Breast epithelium (tissue), 4 donors: Measurements from ENCODE around the gene PER2. TPM values are rescaled to one million over a fixed set of nuclear protein-coding genes. Genes with fewer than 3 reads are reported as not detected.

Source experiments
- DNase-seq, 2 donors: peaks; one replicate each; pipeline ENCODE4 v3.0.0-alpha.2; 2019; ENCODE audit warnings: low spot score in 2 of 2
- H3K27ac ChIP-seq, 2 donors: fragments of 200-600 bp; sonication (generic) in 1 of 2; one replicate each; pipeline ENCODE4 v1.5.1; 2016 to 2019; ENCODE audit warnings: mild to moderate bottlenecking in 1 of 2
- H3K27me3 ChIP-seq, 2 donors: fragments of 200-600 bp; sonication (generic) in 1 of 2; one replicate each; pipeline versions ENCODE4 v1.5.1 to v1.6.0; 2017 to 2019; ENCODE audit warnings: control low read depth in 1 of 2, mild to moderate bottlenecking in 1 of 2
- H3K36me3 ChIP-seq: fragments of 200-600 bp; one replicate; pipeline ENCODE4 v1.5.1; 2019
- H3K4me1 ChIP-seq, 2 donors: fragments of 200-600 bp; sonication (generic); one replicate each; pipeline ENCODE4 v1.5.1; 2016 to 2019; ENCODE audit warnings: control low read depth in 1 of 2
- H3K4me3 ChIP-seq, 3 donors: fragments of 200-600 bp; sonication (generic); 1 replicate in 2 of 3; 2 replicates in 1 of 3; pipeline ENCODE4 v1.5.1; 2016 to 2019; ENCODE audit warnings: mild to moderate bottlenecking in 3 of 3, moderate library complexity in 2 of 3
- H3K9me3 ChIP-seq, 2 donors: fragments of 200-600 bp; sonication (generic) in 1 of 2; one replicate each; pipeline ENCODE4 v1.5.1; 2016 to 2019; ENCODE audit warnings: control low read depth in 1 of 2
- CTCF ChIP-seq, 3 donors: fragments of 450-650 bp; IDR thresholded peaks; one replicate each; pipeline ENCODE4 v1.5.1; 2016 to 2017; ENCODE audit warnings: antibody characterized with exemption in 3 of 3, mild to moderate bottlenecking in 3 of 3, moderate library complexity in 3 of 3
- POLR2A ChIP-seq: fragments of 450-650 bp; IDR thresholded peaks from one replicate; pipeline ENCODE4 v1.6.1; 2016; ENCODE audit warnings: antibody characterized with exemption, mild to moderate bottlenecking, moderate library complexity
- POLR2AphosphoS5 ChIP-seq, 3 donors: sonication (generic); formaldehyde crosslinking; IDR thresholded peaks; one replicate each; pipeline ENCODE4 v1.6.1; 2017; ENCODE audit warnings: antibody characterized with exemption in 3 of 3
- intact Hi-C: fragments of 100-400 bp; cut with DNase I; formaldehyde crosslinking; loops from one replicate; pipeline ENCODE4 v1.15.1; 2023; ENCODE audit warnings: low total_unique reads
- total RNA-seq, 3 donors: library from RNA; depleted of rRNA; stranded (reverse); fragments of >200 nt; gene quantifications; one replicate each; pipeline ENCODE4 v1.1.0, GENCODE V29; 2016

Gene PER2
- total RNA-seq, 3 donors from 2014 or later, result 14.1 to 29.7 (median 16.1) TPM

- no peaks in the 10 kb centered on the region for H3K9me3 ChIP-seq
- H3K27ac ChIP-seq, result no peak overlapping the region
- H3K27me3 ChIP-seq, result no peaks in the 10 kb centered on the region
- DNase-seq, result no peak
- H3K4me3 ChIP-seq, result no peak overlapping the region
- intact Hi-C loops, result no loop called here
- no peaks in the 10 kb centered on the region for H3K36me3 ChIP-seq
- TF ChIP-seq POLR2A (no peak), POLR2AphosphoS5 (IDR thresholded peaks at IDR 0.05) (no peak), CTCF (IDR thresholded peaks at IDR 0.05) (no peak)
- no peaks in the 10 kb centered on the region for H3K4me1 ChIP-seq
Observed at GRCh38 chr2:238308177-238308576, 19.8 kb upstream of the PER2 start.

- H3K4me1 ChIP-seq, result no peaks in the 10 kb centered on the region
- intact Hi-C loops, result no loop called here
- no peak for DNase-seq
- H3K36me3 ChIP-seq, result no peaks in the 10 kb centered on the region
- no peak overlapping the region for H3K27ac ChIP-seq
- no peaks in the 10 kb centered on the region for H3K27me3 ChIP-seq
- H3K4me3 ChIP-seq, result no peak overlapping the region
- no peaks in the 10 kb centered on the region for H3K9me3 ChIP-seq
- TF ChIP-seq CTCF (IDR thresholded peaks at IDR 0.05) (no peak), POLR2AphosphoS5 (IDR thresholded peaks at IDR 0.05) (no peak), POLR2A (no peak)
Observed at GRCh38 chr2:238306672-238306998, 18.2 kb upstream of the PER2 start.

GRCh38 chr2:238305965-238306671 lies 17.7 kb upstream of the PER2 start:
- no peaks in the 10 kb centered on the region for H3K4me1 ChIP-seq
- intact Hi-C loops, result no loop called here

GRCh38 chr2:238305092-238305862 lies 16.9 kb upstream of the PER2 start:
- Histone ChIP-seq H3K27me3 (no peaks in the 10 kb centered on the region), H3K4me3 (no peak overlapping the region), H3K27ac (no peak overlapping the region), H3K36me3 (no peaks in the 10 kb centered on the region), H3K4me1 (peaks cover 0 to under 1% of the 10 kb centered on the region in 2 donors), H3K9me3 (no peaks in the 10 kb centered on the region)
- peak in 1 of 2 donors; percentile 27 for DNase-seq
- intact Hi-C loops, result no loop called here
- TF ChIP-seq POLR2AphosphoS5 (IDR thresholded peaks at IDR 0.05) (no peak), CTCF (IDR thresholded peaks at IDR 0.05) (peak in 1 of 3 donors; percentile 13), POLR2A (no peak)

More at GRCh38 chr2:238305965-238306671, 17.7 kb upstream of the PER2 start:
- no peaks in the 10 kb centered on the region for H3K36me3 ChIP-seq
- no peak for DNase-seq
- H3K27ac ChIP-seq, result no peak overlapping the region
- H3K9me3 ChIP-seq, result no peaks in the 10 kb centered on the region
- no peak overlapping the region for H3K4me3 ChIP-seq
- no peaks in the 10 kb centered on the region for H3K27me3 ChIP-seq
- TF ChIP-seq POLR2A (no peak), CTCF (IDR thresholded peaks at IDR 0.05) (no peak), POLR2AphosphoS5 (IDR thresholded peaks at IDR 0.05) (no peak)

GRCh38 chr2:238304116-238304515 lies 15.7 kb upstream of the PER2 start:
- Histone ChIP-seq H3K4me1 (peaks cover 0 to 6% of the 10 kb centered on the region in 2 donors), H3K27me3 (no peaks in the 10 kb centered on the region), H3K27ac (no peak overlapping the region), H3K4me3 (no peak overlapping the region), H3K36me3 (no peaks in the 10 kb centered on the region), H3K9me3 (no peaks in the 10 kb centered on the region)
- intact Hi-C loops, result no loop called here
- DNase-seq, result no peak
- TF ChIP-seq POLR2A (no peak), POLR2AphosphoS5 (IDR thresholded peaks at IDR 0.05) (no peak), CTCF (IDR thresholded peaks at IDR 0.05) (no peak)
